Activated effector memory CD4-positive, alpha-beta T cell treated with anti-CD3 and anti-CD28 coated beads, Interleukin-2, amount 50 U/mL, for 16 hours (primary cell): ENCODE data around the gene TMEM273.

Experiments
- DNase-seq: peaks from one replicate; pipeline ENCODE4 v3.0.0-alpha.2; 2020

The TMEM273 gene

DNA sequence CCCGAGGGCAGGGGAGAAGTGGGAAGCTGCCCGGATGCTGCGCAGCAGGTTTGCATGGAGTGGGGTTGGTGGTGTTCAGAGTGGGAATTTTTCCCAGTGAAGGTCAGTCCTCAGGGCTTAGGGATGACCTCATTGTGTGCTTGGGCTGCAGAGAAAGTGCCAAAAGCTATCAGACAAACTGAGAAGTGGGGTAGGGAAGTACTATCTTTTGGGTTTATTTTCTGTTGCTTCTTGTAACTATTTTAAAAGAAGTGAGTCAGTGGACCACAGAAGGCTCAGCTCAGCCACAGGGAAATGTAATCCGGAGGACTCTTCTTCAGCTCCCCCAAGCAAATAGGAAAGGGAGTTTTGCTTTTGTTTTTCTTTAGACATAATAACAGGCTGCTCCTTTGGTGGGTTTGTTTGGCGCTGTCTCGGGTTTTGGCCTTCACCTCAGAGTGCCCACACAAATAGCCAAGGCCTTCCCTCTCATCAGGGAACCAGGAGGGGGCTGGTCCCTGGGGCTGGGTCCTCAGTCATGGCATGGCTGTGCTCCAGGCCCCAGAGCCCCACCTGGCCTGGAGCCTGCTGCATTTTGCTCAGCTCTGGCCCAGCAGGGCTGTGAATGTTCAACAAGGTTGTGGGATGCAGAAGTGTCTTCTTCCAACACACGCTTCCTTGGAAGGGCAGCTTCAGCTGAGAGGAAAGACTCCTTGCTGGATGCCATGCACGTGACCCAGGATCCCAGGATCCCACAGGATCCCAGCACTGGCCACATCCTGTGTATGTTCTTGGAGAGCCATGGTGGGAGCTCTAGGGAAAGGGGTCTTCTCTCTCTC, 49.0 kb downstream of the TMEM273 start:
- no peak for DNase-seq

DNA sequence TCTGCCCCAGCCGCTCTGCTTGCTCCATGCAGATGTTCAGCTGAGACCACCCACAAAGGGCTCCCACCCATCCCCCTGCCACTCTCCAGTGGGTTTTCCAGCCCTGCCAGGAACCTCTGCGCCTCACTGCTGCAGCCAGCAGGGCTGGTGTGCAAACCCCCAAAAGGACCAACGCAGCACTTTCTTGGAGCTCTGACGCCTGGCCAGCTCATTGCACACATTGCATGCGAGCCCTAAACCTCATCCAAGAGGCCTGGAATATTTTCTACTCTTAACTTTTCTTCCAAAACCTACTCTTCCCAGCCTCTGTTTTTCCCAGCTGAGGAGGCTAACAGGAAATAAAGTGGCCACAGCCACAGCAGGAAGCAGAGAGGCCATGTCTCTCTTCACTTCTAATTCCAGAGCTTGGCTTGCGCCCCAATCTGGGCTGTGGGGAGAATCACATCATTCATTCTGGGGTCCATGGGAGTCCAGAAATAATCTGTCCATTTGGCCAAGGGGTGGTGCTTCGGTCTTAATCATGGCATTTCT, 49.8 kb downstream of the TMEM273 start:
- no peak for DNase-seq

DNA sequence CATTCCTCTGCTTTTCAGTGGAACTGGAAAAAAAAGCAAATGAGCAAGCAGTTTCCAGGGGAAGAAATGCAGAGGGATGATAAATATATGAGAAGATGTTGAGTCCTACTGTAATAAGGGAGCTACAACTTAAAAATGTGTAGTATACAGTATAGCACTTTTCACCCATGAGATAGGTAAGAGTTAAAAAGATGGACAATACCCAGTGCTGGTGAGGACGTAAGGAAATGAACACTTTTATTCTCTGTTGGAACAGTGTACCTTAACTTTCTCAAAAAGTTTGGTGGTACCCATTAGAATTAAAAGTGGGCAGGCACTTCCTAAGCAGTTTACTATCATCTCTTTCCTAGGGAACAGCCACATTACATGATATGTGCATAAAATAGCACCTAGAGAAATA, 51.7 kb downstream of the TMEM273 start:
- no peak for DNase-seq

DNA sequence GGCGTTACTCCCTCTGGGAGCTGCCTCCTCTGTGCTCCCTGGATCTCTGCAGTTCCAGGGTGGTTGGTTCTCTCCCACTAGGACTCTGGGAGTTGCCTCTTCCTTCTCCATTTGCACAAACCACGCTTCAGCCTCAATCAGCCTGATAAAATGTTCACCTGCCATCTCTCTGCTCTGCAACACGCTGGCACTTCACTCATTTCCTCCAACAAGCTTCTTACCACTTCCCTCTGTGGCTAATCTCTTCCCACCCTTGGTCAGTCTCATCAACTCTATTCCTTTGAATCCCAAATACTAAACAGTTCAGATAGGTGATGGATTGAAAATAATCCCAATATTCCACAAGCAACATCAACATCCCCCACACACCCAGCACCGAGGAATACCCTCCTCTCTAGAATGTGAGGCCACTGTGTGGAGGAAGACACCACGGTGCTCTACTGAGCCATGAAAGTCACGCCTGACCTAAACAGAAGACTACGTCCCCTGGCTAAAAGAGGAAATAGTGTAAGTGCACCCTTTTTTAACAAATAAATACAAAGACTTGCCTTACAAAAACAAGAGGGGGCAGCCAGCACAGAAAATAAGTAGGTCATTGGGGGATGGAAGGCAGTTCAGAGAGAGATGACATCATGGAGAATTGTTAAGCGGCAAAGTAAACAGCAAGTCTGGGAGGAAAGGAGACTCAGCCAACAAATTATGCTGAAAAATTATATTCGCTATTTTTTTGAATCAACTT, 52.4 kb downstream of the TMEM273 start:
- DNase-seq, result no peak

DNA sequence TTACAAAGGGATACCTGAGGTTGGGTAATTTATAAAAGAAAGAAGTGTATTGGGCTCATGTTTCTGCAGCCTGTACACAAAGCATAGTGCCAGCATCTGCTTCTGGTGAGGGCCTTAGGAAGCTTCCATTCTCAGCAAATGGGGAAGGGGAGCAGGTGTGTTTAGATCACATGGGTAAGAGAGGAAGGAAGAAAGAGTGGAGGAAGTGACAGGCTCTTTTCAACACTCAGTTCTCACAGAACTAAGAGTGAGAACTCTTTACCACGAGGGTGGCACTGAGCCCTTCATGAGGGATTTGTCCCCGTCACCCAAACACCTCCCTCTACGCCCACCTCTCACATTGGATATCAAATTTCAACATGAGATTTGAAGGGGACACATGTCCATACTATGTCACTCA, 53.9 kb downstream of the TMEM273 start:
- DNase-seq, result no peak

DNA sequence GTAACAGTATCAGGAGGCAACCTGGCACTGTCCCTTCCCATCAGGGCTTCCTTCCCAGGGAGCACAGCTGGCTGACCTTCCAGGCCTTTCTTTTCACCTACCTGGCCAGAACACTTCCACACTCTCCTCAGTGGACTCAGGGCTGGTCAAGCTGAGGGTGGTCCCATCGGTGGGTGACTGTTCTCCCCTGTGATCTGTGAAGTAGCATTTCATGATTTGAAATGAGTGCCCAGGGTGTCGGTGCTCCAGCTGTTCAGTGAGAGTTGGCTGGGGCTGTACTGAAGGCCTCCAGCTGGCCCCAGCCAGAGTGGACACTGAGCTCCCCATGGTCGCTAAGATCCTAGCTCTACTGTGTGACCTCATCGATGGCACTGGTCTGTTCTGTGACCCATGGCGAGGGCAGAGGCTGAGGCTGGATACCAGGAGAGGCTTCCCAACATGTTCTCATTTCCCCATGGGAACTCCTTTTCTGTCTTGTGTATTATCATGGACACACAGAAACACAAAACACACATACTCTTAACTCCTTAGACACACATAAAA, 54.4 kb downstream of the TMEM273 start, which contains the start of gene FAM170B:
FAM170B (minus strand) TSS at position 316 of the 543 bp plus-strand sequence; CDS start at position 213, 103 bp downstream.
- DNase-seq, result no peak

DNA sequence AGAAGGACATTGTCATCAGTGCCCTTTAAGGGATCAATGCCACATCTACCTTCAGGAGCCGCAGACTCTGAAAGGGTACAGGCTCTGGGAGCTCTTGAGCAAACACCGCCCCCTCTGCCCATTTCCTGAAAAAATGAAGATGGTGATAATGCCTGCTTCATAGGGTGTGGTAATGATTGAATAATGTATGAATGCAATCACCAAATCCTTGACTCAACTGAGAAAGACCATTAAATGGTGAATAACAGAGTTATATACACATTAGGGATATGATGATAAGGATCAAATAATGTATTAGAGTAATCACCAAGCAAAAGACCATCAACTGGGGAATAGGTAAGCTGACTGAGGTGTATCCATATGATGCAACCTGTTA, 55.8 kb downstream of the TMEM273 start:
- DNase-seq, result no peak

DNA sequence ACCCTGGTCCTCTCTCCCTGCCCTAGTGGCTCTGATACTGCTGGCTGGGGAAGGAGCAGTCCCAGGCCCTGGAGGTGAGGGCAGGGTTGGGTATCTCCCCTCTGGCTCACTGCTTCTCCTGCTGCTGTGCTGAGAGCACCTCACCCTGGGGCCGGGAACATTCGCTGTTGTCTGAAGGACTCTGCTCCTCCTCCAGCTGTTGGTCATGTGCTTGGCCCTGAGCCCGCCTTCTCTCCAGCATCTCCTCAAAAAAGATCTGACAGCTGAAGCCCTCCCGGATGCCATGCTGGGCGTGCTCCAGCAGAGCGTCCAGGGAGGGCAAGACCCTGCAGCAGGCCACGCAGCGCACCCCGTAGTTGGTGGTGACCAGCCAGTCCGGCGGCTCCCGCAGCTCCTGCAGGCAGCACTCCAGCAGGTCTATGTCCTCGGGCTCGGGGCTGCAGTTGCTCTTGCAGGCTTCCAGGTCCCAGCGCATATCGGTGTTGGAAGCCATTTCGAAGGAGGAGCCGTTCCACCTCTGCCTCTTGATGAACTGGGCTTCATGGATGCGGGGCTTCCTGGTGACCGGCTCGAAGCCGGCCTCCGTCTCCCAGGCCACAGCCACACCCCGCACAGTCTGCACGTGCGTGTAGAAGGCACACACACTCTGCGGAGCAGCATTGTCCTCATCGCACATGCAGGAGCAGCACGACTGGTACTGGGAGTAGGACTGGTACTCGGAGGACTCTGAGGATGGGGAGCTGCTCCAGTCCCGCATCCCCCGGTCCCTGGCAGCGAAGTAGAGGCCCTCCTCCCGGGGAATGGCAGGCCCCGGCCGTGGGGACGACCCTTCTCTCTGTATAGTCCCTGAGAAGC, 56.5 kb downstream of the TMEM273 start:
- no peak for DNase-seq

DNA sequence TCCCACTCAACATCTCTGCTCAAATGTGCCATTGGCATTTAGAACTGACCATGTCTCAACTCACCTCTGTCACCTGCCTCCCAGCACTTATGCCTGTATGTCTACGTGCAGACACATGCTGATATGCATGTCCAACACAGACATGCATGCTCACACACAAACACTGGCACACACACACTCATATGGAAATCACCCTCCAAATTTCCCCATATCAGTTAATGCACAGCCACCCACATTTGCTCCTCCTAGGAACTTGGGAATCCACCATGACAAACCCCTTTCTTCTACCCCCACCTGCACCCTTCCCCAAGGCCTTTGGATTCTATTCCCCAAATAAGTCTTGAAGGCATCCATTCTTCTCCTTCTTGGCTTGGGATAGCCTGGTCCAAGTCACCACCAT, 58.8 kb downstream of the TMEM273 start:
- no peak for DNase-seq

DNA sequence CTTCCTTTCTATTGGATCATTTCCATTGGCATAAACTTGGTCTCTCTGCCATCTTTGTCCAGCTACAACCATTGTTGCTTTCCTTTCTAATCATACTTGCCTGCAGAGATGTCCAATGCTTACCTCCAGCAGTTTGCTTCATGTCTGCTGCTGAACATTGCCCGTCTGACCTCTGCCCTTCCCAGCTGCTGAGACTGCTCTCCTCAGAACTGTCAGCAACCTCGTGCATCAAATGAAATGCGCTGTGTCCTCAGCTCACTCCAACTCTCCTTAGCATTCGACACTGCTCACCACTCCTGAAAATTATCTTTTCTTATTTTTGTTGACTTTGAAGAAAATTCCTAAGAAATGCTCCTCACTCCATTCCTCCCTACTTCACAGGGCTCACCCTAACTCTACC, 59.3 kb downstream of the TMEM273 start:
- no peak for DNase-seq

DNA sequence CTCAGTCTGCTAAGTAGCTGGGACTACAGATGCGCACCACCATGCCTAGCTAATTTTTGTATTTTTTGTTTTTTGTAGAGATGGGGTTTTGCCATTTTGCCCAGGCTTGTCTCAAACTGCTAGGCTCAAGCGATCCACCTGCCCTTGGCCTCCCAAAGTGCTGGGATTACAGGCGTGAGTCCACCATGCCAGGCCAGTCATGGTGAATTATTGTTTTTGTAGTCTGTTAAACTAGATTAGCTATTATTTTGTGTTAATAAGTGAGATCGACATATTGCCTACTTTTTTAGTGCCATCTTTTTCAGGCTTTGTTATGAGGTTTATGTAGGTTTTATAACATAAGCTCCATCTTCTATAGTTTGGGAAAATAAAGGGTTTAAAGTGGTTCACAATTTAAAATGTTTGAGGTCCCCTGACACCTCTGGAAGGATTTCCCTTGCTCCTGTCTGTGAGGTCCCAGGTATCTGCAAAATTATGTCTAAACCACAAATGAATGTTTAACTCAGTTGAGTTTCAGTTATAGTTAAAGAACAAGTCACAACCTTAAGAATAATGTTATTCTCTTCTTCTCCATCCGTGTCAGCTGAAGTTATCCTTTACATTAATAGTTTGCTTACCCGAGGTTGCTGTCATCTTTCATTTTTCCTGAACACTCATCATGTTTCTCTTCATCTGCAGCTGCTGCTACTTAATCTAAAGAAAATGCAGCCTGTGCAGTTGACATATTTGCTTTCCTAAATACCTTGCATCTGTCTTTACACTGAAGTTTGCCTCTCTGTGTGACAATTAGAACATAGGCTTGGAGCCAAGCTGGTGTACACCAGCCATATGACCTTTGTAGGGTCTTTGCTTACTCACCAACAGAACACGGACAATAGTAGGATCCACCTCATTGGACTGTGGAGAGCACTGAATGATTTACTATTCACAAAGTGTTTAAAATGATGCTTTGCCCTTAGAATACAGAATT, 63.9 kb downstream of the TMEM273 start:
- no peak for DNase-seq

DNA sequence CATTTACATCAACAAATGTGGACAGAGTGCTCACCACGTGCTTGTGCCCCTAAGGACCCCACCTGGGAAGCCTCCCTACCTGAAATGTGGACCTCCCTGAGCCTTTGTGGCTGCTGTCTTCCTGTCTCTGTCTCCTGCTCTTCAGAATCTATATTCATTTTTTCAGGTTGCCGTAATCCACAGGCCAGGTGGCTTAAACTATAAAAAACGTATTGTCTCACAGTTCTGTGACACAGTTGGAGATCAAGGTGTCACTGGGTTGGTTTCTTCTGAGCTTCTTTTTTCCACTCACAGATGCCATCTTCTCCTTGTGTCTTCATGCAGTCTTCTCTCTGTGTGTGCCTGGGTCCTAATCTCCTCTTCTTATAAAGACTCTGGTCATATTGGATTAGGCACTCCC, 67.3 kb downstream of the TMEM273 start:
- no peak for DNase-seq

DNA sequence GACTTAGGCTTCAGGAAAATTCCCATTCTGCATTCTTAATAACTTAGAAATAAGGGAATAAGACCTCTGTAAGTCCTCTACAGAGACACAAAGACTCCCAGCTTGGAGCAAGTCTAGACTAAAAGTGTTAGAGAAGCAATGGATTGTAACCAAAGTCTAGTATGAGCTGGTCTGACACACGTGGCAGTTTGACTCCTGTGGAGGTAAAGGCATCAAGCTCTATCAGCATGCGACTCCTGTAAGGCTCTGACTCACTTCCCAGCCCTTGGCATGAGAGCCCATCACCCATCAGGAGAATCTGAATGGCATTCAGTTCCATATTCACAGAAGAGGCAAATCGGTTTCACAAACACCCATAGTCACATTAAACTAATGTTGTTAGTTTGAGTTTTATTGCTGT, 68.4 kb downstream of the TMEM273 start:
- no peak for DNase-seq

DNA sequence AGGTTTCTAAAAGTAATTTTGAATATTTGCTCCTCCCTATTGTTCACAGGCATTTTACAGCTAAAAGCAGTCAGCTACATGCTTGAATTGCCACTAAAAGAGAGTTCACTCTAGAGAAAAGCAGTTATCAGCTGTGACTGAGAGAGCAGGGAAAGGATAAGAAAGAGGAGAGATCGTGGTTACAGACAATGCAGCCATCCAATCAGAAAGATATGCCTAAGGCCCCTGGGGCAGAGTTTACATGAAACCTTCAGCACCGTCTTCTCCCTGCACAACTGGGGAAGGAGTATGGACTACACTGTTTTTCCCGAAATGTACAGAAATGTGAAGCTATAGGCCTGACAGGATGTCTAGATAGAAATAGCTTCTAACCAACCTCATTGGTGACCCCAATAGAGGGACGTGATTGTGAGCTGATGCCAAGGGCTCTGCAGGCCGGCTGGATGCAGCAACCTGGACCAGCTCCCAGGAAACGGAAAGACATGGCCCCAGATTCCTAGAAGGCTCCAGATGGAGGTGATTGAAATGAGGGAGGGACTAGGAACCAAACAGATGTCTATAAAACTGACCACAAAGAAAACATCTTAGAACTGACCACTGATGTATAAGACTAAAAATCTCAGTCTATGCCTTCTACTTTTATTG, 69.6 kb downstream of the TMEM273 start:
- DNase-seq, result no peak

DNA sequence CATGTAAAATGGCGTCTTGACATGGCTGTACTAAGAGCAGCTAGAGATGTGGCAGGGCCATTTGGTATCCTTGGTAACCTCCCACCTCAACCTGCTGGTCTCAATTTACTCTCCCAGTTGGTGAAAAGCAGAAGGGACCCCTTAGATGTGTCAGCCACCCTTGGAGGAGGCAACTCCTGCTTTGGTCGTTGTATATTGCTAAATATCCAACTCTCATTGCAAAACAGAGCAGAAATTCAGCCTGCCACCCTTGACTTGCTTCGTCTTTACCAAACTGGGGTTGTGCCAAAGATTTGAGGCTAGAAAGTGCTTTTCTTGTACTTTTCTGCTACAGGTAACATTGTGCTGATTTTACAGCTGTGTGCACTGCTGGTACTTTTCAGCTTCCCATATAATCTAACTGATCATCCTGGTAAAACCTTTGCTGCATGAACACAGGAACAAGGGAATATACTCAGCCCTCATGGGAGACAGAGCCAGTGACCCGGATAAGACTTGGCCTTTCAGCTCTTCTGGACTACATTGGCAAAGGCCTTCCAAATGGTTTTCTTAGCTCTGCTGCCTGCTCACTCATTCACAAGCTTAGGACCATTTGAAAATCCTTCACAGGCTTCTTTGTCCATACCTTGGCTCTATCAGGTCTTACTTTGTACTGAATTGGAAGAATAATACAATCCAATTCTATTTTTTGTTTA, 70.7 kb downstream of the TMEM273 start:
- DNase-seq, result no peak

DNA sequence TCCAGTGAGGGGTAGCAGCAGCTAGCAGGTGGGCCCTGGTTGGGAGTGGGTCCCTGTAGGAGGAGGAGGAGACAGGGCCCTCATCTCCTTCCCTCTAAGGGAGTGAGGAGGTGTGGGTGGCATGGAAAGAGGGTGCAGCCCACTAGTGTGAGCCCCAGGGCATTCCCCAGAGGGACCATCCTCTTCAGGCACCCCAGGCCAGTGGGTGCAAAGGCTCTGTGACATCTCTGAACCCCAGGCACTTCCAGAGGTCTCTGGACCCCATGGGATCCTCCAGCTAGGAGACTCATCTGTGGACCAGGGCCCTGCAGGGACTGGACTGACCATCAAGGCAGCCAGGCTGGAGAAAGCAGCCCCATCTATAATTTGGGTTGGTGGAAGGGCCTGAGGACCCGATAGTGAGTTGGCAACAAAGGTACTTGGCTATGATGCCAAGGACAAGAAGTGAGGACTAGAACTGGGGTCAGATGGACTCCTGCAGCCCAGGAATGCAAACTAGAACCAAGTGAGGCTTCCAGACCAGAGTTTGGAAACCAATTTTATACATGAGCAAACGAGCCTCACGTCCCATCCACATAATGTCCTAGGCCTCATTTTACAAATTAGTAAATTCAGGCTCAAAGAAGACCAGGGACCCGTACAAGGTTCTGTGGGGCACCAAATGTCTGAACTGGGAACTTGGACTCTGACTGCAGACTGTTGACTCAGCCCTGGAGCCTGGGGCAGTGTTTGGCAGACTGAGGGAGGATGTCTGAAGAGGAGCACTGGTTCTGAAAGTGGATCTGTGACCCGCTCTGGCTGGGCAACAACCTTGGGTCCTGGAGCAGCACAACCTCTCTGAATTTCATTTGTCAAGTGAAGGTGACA, 71.4 kb downstream of the TMEM273 start:
- DNase-seq, result no peak

DNA sequence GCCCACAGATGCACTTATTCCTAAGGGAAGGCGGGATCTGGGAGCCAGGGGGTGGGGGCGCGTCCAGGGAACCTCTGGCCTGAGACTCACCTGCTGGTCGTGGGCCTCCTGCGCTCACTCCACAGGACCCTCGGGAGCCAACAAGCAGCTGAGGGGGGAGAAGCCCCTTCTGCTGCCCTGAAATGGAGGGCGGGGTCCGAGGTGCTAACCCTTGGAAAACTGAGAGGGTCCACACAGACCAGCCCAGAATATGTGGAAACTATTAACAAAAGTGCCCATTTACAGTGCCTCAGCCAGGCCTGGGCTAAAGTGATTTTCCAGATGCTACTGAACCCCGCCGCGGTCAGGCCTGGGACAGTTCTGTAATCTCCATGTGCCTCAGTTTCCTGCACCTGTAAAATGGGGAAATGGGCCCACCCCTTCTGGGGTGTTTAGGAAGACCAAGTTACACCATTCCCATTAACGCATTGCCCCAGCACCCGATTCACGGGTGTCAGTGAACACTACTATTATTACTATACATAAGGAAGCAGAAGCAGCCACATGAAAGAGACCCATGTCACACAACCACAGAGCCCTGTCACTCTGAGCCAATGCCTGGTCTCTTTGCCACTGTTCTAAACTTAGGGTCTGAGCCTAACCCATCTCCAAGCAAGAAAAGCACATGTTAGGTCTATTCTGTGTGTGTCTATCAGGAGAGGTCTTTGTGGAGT, 72.2 kb downstream of the TMEM273 start:
- DNase-seq, result no peak

DNA sequence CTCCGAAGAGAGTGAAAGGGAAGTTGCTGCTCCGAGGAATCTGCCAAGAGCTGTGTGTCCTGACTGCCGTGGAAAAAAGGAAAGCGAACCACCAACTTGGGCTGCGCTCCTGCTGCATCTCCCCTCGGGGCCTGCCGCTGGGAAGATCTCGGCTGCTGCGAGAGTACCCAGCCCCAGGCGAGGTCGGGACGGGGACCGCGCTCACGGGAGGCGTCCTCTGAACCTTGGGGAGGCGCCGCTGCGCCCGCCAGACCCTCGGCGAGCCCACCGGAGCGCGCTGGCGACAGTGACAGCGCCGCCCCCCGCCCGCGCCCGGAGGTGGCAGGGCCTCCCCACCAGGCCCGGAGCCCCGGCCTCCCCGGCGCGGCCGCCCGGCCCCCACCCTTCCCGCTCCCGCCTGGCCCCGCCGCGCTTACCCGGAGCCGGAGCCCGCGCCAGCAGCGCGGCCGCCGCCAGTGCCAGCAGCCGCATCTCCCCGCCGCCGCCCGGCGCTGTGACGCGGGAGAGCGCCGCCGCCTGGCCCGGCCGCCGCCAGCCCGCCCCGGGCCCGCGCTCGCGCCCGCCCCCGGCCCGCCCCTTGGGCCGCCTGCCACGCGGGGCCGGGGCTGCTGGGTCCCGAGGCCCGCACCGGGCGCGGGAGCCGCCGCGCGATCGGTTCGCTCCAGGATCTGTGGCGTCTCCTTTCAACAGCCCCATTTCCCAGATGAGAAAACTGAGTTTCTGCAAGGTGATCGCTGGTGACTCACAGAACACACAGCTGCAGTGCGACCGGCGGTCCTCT, 73.0 kb downstream of the TMEM273 start, which contains the start of gene VSTM4:
VSTM4 (minus strand) TSS at position 508 of the 781 bp plus-strand sequence; CDS start at position 471, 37 bp downstream.
- DNase-seq, result no peak
